HT1080 (cell line): ENCODE measurements around the gene NQO2. TPM values are rescaled to one million over a fixed set of nuclear protein-coding genes. Genes with fewer than 3 reads are reported as not detected.
"Not testable (repeated sequence)": the region's sequence is repeated elsewhere in the genome, so short reads cannot be mapped to it uniquely, and the experiment has no call there.

ENCODE experiments used
- DNase-seq: peaks from one replicate; pipeline ENCODE4 v3.0.0-alpha.2; 2015; ENCODE audit warnings: low read depth
- total RNA-seq: library from RNA; depleted of rRNA; stranded (reverse); fragments of >200 nt; shearing (Covaris generic); gene quantifications from 2 replicates; pipeline ENCODE4 v1.2.3, GENCODE V29; 2014

NQO2 gene
- total RNA-seq, 1 experiment from 2014 or later: 12.5 TPM

GRCh38 chr6:2988426-2989331 lies 11.0 kb upstream of the NQO2 start:
- DNase-seq: peak; percentile 98

GRCh38 chr6:2989332-2990247 lies 10.1 kb upstream of the NQO2 start:
- peak; percentile 91 for DNase-seq

GRCh38 chr6:2990248-2990931 lies 9.3 kb upstream of the NQO2 start:
- DNase-seq: no peak

- DNase-seq: no peak
These were observed 8.7 kb upstream of the NQO2 start for GRCh38 chr6:2990932-2991506.

- DNase-seq: no peak
These were observed 7.2 kb upstream of the NQO2 start for GRCh38 chr6:2992330-2992979.

- DNase-seq: no peak
These were observed 5.9 kb upstream of the NQO2 start for GRCh38 chr6:2993755-2994317.

- not testable (repeated sequence) for DNase-seq
These were observed 1.3 kb upstream of the NQO2 start for GRCh38 chr6:2998249-2998997.

- peak; percentile 75 for DNase-seq
These were observed 586 bp upstream of the NQO2 start for GRCh38 chr6:2998998-2999617.

GRCh38 chr6:3001146-3001772 lies 1.6 kb downstream of the NQO2 start:
- DNase-seq: no peak

- DNase-seq: peak; percentile 72
These were observed 2.1 kb downstream of the NQO2 start for GRCh38 chr6:3001773-3002293.

- DNase-seq: not testable (repeated sequence)
These were observed 3.5 kb downstream of the NQO2 start for GRCh38 chr6:3003226-3003625.

GRCh38 chr6:3005077-3005476 lies 5.4 kb downstream of the NQO2 start:
- DNase-seq: no peak

GRCh38 chr6:3005874-3006273 lies 6.2 kb downstream of the NQO2 start:
- no peak for DNase-seq

- DNase-seq: no peak
These were observed 6.8 kb downstream of the NQO2 start for GRCh38 chr6:3006476-3006875.

- DNase-seq: no peak
These were observed 7.9 kb downstream of the NQO2 start for GRCh38 chr6:3007571-3007970.

GRCh38 chr6:3008712-3009265 lies 9.1 kb downstream of the NQO2 start:
- DNase-seq: not testable (repeated sequence)

- no peak for DNase-seq
These were observed 10.2 kb downstream of the NQO2 start for GRCh38 chr6:3009930-3010329.

GRCh38 chr6:3011158-3011557 lies 11.5 kb downstream of the NQO2 start:
- no peak for DNase-seq
